ENCODE measurements around the gene CTDSP2. TPM values are rescaled to one million over a fixed set of nuclear protein-coding genes. Genes with fewer than 3 reads are reported as not detected.

The CTDSP2 gene
- total RNA-seq, 4 donors from 2014 or later = 47.1 to 120 (median 71.7) TPM

DNA sequence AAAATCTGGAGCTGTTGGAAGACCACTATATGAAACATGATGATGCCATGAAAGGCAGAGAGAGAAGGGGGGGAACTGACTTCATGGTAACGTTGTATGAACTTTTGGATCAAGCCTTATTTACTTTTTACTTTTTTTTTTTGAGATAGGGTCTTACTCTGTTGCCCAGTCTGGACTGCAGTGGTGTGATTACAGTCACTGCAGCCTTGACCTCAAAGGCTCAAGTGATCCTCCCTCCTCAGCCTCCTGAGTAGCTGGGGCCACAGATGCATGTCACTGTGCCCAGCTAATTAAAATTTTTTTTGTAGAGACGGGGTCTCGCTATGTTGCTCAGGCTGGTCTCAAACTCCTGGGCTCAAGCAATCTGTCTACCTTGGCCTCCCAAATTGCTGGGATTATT, 31.3 kb upstream of the CTDSP2 start:
- no peaks in the 10 kb centered on the region for H3K27me3 ChIP-seq
- H3K36me3 ChIP-seq = no peaks in the 10 kb centered on the region
- WGBS, 2 donors = 81 to 97% methylated on average over 1 to 3 of the region's 3 CpGs
- H3K27ac ChIP-seq = no peak overlapping the region
- no peaks in the 10 kb centered on the region for H3K9me3 ChIP-seq
- peaks cover 0 to 8% (median 0%) of the 10 kb centered on the region in 3 donors for H3K4me1 ChIP-seq
- H3K4me3 ChIP-seq = no peak overlapping the region
- no peak for DNase-seq
- TF ChIP-seq, protein P1, sequence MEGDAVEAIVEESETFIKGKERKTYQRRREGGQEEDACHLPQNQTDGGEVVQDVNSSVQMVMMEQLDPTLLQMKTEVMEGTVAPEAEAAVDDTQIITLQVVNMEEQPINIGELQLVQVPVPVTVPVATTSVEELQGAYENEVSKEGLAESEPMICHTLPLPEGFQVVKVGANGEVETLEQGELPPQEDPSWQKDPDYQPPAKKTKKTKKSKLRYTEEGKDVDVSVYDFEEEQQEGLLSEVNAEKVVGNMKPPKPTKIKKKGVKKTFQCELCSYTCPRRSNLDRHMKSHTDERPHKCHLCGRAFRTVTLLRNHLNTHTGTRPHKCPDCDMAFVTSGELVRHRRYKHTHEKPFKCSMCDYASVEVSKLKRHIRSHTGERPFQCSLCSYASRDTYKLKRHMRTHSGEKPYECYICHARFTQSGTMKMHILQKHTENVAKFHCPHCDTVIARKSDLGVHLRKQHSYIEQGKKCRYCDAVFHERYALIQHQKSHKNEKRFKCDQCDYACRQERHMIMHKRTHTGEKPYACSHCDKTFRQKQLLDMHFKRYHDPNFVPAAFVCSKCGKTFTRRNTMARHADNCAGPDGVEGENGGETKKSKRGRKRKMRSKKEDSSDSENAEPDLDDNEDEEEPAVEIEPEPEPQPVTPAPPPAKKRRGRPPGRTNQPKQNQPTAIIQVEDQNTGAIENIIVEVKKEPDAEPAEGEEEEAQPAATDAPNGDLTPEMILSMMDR (IDR thresholded peaks at IDR 0.05) = no peak
- no peak for TF ChIP-seq POLR2A (IDR thresholded peaks at IDR 0.05)
- intact Hi-C loops (cut with DNase I) = no loop called here

DNA sequence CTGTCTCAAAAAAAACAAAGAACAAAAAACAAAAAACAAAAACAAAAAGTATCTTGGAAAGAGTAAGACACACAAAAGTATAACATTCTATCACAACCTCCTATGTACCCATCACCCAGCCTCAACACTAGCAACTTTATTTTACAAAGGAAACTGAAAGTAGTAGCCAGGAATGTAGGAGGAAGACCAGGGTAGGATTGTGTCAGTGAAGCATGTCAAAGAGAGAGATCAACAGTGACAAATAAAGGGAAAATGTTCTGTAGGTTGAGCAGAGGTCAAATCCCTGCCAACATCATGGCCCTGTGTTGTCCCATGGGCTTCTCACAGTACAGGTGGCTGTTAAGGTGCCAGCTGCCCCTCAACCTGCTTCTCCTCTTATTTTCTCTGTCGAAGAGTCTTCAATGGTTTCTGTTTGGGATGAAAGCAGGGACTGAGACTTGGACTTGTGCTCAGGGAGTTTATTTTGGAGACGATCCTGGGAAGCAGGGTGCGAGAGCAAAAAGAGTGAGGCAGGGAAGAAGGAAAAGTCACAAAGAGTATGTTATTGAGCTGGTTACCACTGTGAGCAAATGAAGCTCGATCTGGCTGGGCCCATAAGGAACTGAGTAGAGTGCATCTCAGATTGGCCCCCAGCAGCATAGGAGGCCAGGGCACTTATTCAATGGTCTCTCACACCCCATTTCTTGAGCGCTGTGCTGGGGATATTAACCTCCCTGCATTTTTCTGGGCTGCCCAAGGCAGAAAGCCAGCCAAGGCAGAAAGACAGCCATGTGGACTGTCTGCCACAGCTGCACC, 29.4 kb upstream of the CTDSP2 start:
- intact Hi-C loops (cut with DNase I) = no loop called here
- no peak overlapping the region for H3K27ac ChIP-seq
- WGBS, 2 donors = 79 to 85% methylated on average over 5 of the region's 5 CpGs

DNA sequence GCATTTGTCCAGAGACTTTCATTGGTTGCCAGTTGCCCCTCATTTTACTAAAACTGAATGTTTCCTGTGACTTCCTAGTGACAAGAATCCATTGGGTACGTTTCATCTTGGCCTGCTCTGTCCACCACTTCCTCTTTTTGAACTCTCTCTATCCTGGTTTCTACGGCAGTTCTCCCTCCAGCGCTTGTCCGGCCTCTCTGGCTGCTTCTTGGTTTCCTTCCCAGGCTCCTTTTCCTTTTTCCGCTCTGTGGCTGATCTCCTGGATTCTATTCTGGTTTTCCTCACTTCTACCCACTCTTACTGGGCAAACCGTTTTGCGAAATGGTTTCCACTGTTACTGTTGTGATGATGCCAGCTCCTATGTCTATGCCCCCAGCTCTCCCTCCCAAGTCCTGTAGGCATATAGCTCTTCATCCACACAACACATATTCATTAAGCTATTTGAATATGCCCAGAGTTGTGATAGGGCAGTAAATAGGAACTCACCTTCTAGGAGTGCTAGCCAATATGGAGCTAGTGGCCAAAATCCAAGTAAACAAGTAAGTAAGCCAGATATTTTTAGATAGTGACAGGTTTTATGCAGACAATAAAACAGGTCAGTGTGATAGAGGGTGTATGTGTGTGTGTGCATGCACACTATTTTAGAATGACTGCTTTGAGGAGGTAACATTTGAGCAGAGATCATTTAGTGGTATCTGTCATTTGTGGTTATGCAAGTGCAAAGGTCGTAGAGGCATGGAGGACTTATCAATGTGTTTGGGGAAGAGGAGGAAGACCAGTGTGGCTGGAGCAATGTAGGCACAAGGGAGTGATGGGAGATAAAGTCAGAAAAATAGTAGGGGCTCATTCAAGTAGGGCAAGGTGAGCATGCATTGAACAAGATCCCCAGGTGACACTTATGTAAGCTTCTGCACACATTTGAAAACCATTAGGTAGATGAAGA, 27.9 kb upstream of the CTDSP2 start:
- intact Hi-C loops (cut with DNase I) = no loop called here
- WGBS, 2 donors = 67 to 77% methylated on average over 8 of the region's 8 CpGs
- H3K9me3 ChIP-seq = no peaks in the 10 kb centered on the region
- no peaks in the 10 kb centered on the region for H3K27me3 ChIP-seq
- H3K4me1 ChIP-seq = peaks cover 0 to 7% (median 0%) of the 10 kb centered on the region in 3 donors
- H3K4me3 ChIP-seq = no peak overlapping the region
- TF ChIP-seq POLR2A (IDR thresholded peaks at IDR 0.05) = no peak
- no peak overlapping the region for H3K27ac ChIP-seq
- DNase-seq = no peak
- H3K36me3 ChIP-seq = no peaks in the 10 kb centered on the region

More for the DNA sequence above, 29.4 kb upstream of the CTDSP2 start:
- Histone ChIP-seq H3K4me1 (no peaks in the 10 kb centered on the region), H3K9me3 (no peaks in the 10 kb centered on the region), H3K36me3 (no peaks in the 10 kb centered on the region), H3K27me3 (no peaks in the 10 kb centered on the region), H3K4me3 (no peak overlapping the region)
- TF ChIP-seq, protein P1 (IDR thresholded peaks at IDR 0.05) = no peak
- no peak for TF ChIP-seq POLR2A (IDR thresholded peaks at IDR 0.05)
- DNase-seq = no peak

DNA sequence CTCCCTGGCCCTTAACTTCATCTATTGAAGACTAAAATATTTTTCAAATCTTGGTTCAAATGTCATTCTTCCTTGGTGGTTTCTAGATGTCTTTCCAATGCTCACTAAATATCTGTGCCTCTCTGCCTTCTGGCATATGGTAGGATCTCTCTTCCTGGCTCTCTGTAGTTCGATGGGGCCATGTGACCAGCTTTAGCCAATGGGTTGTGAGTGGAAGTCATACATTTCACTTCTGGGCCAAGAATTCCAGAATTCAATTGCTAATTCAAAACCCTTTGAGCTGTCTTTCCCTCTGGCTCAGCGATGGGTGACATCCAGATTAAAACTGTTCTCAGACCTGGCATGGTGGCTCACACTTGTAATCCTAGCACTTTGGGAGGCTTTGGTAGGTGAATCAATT, 25.8 kb upstream of the CTDSP2 start:
- Histone ChIP-seq H3K4me3 (no peak overlapping the region), H3K27ac (no peak overlapping the region), H3K27me3 (no peaks in the 10 kb centered on the region), H3K4me1 (peaks cover 0 to 22% (median 9%) of the 10 kb centered on the region in 3 donors), H3K9me3 (no peaks in the 10 kb centered on the region), H3K36me3 (no peaks in the 10 kb centered on the region)
- TF ChIP-seq, protein P1 (IDR thresholded peaks at IDR 0.05) = no peak
- no peak for TF ChIP-seq POLR2A (IDR thresholded peaks at IDR 0.05)
- intact Hi-C loops (cut with DNase I) = no loop called here
- DNase-seq = no peak
- 50 to 57% methylated on average over 2 of the region's 2 CpGs for WGBS, 2 donors

DNA sequence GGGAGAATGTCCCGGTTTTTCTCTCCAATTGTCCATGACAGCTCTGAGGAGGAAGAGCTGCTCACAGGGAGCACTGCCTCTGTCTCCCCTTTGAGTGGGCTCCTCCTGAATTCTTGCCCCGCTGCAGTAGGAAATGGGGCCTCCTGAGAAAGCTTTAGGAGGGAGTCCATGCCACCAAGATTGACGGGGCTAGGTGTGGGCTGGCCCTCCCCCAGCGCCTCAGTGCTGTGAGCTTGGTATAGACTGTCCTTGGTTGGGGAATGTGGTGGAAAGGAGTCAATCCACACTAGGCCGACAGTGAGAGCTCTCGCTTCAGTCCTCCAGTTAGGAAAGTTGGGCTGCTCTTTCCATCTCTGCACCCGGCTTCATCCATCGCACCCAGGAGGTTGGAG, 23.4 kb upstream of the CTDSP2 start:
- Histone ChIP-seq H3K36me3 (no peaks in the 10 kb centered on the region), H3K4me1 (peaks cover 6 to 39% (median 9%) of the 10 kb centered on the region in 3 donors), H3K9me3 (no peaks in the 10 kb centered on the region), H3K27ac (peak overlapping the region in 3 of 4 donors; percentile 66 to 86 (median 81)), H3K4me3 (no peak overlapping the region), H3K27me3 (no peaks in the 10 kb centered on the region)
- intact Hi-C loops (cut with DNase I) = no loop called here
- DNase-seq = no peak
- 84 to 90% methylated on average over 5 of the region's 8 CpGs for WGBS, 2 donors
- TF ChIP-seq, protein P1 (IDR thresholded peaks at IDR 0.05) = no peak
- no peak for TF ChIP-seq POLR2A (IDR thresholded peaks at IDR 0.05)
